ENCODE results near the gene PPP2R5A. TPM values are rescaled to one million over a fixed set of nuclear protein-coding genes. Genes with fewer than 3 reads are reported as not detected.

PPP2R5A gene
- total RNA-seq, 2 donors from 2014 or later = 40.7 to 41.4 TPM

GRCh38 chr1:212379366-212379765 is 94.2 kb downstream of the PPP2R5A start:
- no peaks in the 10 kb centered on the region for H3K27me3 ChIP-seq (ENCODE audit: control insufficient read depth, insufficient read depth, low read length, poor library complexity, severe bottlenecking)
- no peak overlapping the region for H3K9ac ChIP-seq (ENCODE audit: extremely low read depth, low read length, poor library complexity, severe bottlenecking)
- no peaks in the 10 kb centered on the region for H3K4me1 Mint-ChIP-seq
- H3K36me3 Mint-ChIP-seq (ENCODE audit: low read depth) = peaks cover 56% of the 10 kb centered on the region
- TF ChIP-seq CTCF (conservative IDR thresholded peaks at IDR 0.05) = no peak
- no peaks in the 10 kb centered on the region for H3K9me3 Mint-ChIP-seq
- no peak overlapping the region for H3K27ac Mint-ChIP-seq
- peaks cover 75% of the 10 kb centered on the region for H3K36me3 ChIP-seq (ENCODE audit: control insufficient read depth, insufficient read depth, low read length)
- H3K27me3 Mint-ChIP-seq (ENCODE audit: insufficient read depth) = no peaks in the 10 kb centered on the region
- H3K4me1 ChIP-seq (ENCODE audit: control insufficient read depth, insufficient read depth, low read length) = no peaks in the 10 kb centered on the region
- no peak for DNase-seq
- H3K4me3 ChIP-seq (ENCODE audit: low read length) = no peak overlapping the region
- peaks cover 5% of the 10 kb centered on the region for H3K9me3 ChIP-seq (ENCODE audit: control insufficient read depth, low read length)
- no peak overlapping the region for H3K27ac ChIP-seq (ENCODE audit: low read depth, low read length)
- no peak overlapping the region for H3K4me3 Mint-ChIP-seq
- WGBS, 2 experiments (ENCODE audit: insufficient coverage in 1 of 2, insufficient read length in 1 of 2) = 90 to 93% methylated on average over 2 of the region's 2 CpGs

- Histone ChIP-seq H3K9me3 (ENCODE audit: control insufficient read depth, low read length) (peaks cover 5% of the 10 kb centered on the region), H3K36me3 (ENCODE audit: control insufficient read depth, insufficient read depth, low read length) (peaks cover 81% of the 10 kb centered on the region), H3K9ac (ENCODE audit: extremely low read depth, low read length, poor library complexity, severe bottlenecking) (no peak overlapping the region), H3K27me3 (ENCODE audit: control insufficient read depth, insufficient read depth, low read length, poor library complexity, severe bottlenecking) (no peaks in the 10 kb centered on the region), H3K4me1 (ENCODE audit: control insufficient read depth, insufficient read depth, low read length) (no peaks in the 10 kb centered on the region), H3K4me3 (ENCODE audit: low read length) (no peak overlapping the region), H3K27ac (ENCODE audit: low read depth, low read length) (no peak overlapping the region)
- no peak overlapping the region for H3K27ac Mint-ChIP-seq
- H3K27me3 Mint-ChIP-seq (ENCODE audit: insufficient read depth) = no peaks in the 10 kb centered on the region
- H3K4me3 Mint-ChIP-seq = no peak overlapping the region
- 87 to 94% methylated on average over 3 to 4 of the region's 4 CpGs for WGBS, 2 experiments (ENCODE audit: insufficient coverage in 1 of 2, insufficient read length in 1 of 2)
- no peak for DNase-seq
- peaks cover 69% of the 10 kb centered on the region for H3K36me3 Mint-ChIP-seq (ENCODE audit: low read depth)
- no peaks in the 10 kb centered on the region for H3K4me1 Mint-ChIP-seq
- peak; percentile 35 for TF ChIP-seq CTCF (conservative IDR thresholded peaks at IDR 0.05)
- no peaks in the 10 kb centered on the region for H3K9me3 Mint-ChIP-seq
These were observed 96.3 kb downstream of the PPP2R5A start for GRCh38 chr1:212381397-212382035.

GRCh38 chr1:212386029-212386428 is 100.8 kb downstream of the PPP2R5A start:
- 76% methylated on average over 1 of the region's 1 CpG; no CpG with 5 or more reads in 1 of the 2 experiments for WGBS, 2 experiments (ENCODE audit: insufficient coverage in 1 of 2, insufficient read length in 1 of 2)
- Mint-ChIP-seq H3K9me3 (peaks cover 21% of the 10 kb centered on the region), H3K4me1 (no peaks in the 10 kb centered on the region), H3K4me3 (no peak overlapping the region), H3K27ac (no peak overlapping the region), H3K27me3 (ENCODE audit: insufficient read depth) (no peaks in the 10 kb centered on the region), H3K36me3 (ENCODE audit: low read depth) (peaks cover 74% of the 10 kb centered on the region)
- Histone ChIP-seq H3K4me1 (ENCODE audit: control insufficient read depth, insufficient read depth, low read length) (no peaks in the 10 kb centered on the region), H3K27me3 (ENCODE audit: control insufficient read depth, insufficient read depth, low read length, poor library complexity, severe bottlenecking) (no peaks in the 10 kb centered on the region), H3K4me3 (ENCODE audit: low read length) (no peak overlapping the region), H3K36me3 (ENCODE audit: control insufficient read depth, insufficient read depth, low read length) (peaks cover 85% of the 10 kb centered on the region), H3K9me3 (ENCODE audit: control insufficient read depth, low read length) (peaks cover 30% of the 10 kb centered on the region), H3K27ac (ENCODE audit: low read depth, low read length) (no peak overlapping the region), H3K9ac (ENCODE audit: extremely low read depth, low read length, poor library complexity, severe bottlenecking) (no peak overlapping the region)
- DNase-seq = peak; percentile 32
- TF ChIP-seq CTCF (conservative IDR thresholded peaks at IDR 0.05) = no peak

Measured in endodermal cell (in vitro differentiated cells).